H1 (cell line): Measurements from ENCODE around the gene RESP18. TPM values are rescaled to one million over a fixed set of nuclear protein-coding genes. Genes with fewer than 3 reads are reported as not detected.

Experiments
- CTCF ChIA-PET: fragments of 300-600 bp; sonication (Branson Sonifier 250); formaldehyde crosslinking; loops from one replicate; lab custom pipeline; 2021; ENCODE audit not compliant: partially characterized antibody; lab: Charles Lee
- POLR2A ChIA-PET: fragments of 300-600 bp; sonication (Branson Sonifier 250); formaldehyde crosslinking; loops from one replicate; lab custom pipeline; 2021; ENCODE audit warnings: inconsistent platforms; ENCODE audit not compliant: partially characterized antibody; lab: Charles Lee
- DNase-seq, 2 experiments: peaks; one replicate each; pipeline versions ENCODE4 v3.0.0 to v3.0.0-alpha.2; 2010 to 2022; ENCODE audit warnings: low spot score in 2 of 2, low read depth in 1 of 2, mixed read lengths in 1 of 2
- FAIRE-seq: peaks from 2 replicates; lab custom pipeline; 2011; peaks lifted over from hg19 to GRCh38; lab: Jason Lieb, UNC
- H2AFZ ChIP-seq: 2 replicates; pipeline ENCODE4 v1.8.1; 2012; ENCODE audit warnings: low read length, inconsistent platforms
- H2AK5ac ChIP-seq: 2 replicates; pipeline ENCODE4 v1.6.1; 2013; ENCODE audit warnings: low read depth, low read length
- H2BK120ac ChIP-seq: replicated peaks from 2 replicates; pipeline ENCODE3; 2013; ENCODE audit warnings: low read depth, low read length, inconsistent platforms
- H2BK12ac ChIP-seq: 2 replicates; pipeline ENCODE4 v1.6.1; 2013; ENCODE audit warnings: low read depth, low read length
- H2BK15ac ChIP-seq: 2 replicates; pipeline ENCODE4 v1.6.1; 2013; ENCODE audit warnings: low read length
- H2BK20ac ChIP-seq: 2 replicates; pipeline ENCODE4 v1.6.1; 2013; ENCODE audit warnings: low read length
- H2BK5ac ChIP-seq: 2 replicates; pipeline ENCODE4 v1.6.1; 2013; ENCODE audit warnings: low read depth, low read length
- H3K14ac ChIP-seq: 2 replicates; pipeline ENCODE4 v1.6.1; 2013; ENCODE audit warnings: inconsistent platforms; ENCODE audit not compliant: insufficient read length
- H3K18ac ChIP-seq: 2 replicates; pipeline ENCODE4 v1.6.1; 2013; ENCODE audit warnings: low read length; ENCODE audit errors: extremely low read depth
- H3K23ac ChIP-seq: 2 replicates; pipeline ENCODE4 v1.6.1; 2013; ENCODE audit warnings: inconsistent platforms; ENCODE audit not compliant: insufficient read length
- H3K23me2 ChIP-seq: 2 replicates; pipeline ENCODE4 v1.6.1; 2013; ENCODE audit warnings: low read depth, low read length
- H3K27ac ChIP-seq: 2 replicates; pipeline ENCODE4 v1.6.1; 2011; ENCODE audit warnings: low read depth, low read length, inconsistent platforms
- H3K27me3 ChIP-seq, 4 experiments: replicated peaks in 1 of 4; 1 replicate in 1 of 4; 2 replicates in 3 of 4; pipeline versions ENCODE4 v1.6.1 to v1.8.1; 2011 to 2013; ENCODE audit warnings: low read length in 3 of 4, mild to moderate bottlenecking in 3 of 4, inconsistent platforms in 2 of 4, mixed read lengths in 2 of 4, moderate library complexity in 1 of 4; ENCODE audit not compliant: control insufficient read depth in 3 of 4, insufficient read depth in 3 of 4; ENCODE audit errors: extremely low read depth in 1 of 4
- H3K36me3 ChIP-seq, 4 experiments: 2 replicates each; pipeline versions ENCODE4 v1.6.1 to v1.8.1; 2011 to 2013; ENCODE audit warnings: mild to moderate bottlenecking in 4 of 4, low read length in 3 of 4, moderate library complexity in 2 of 4, control low read depth in 1 of 4, inconsistent platforms in 1 of 4; ENCODE audit not compliant: insufficient read depth in 4 of 4, control insufficient read depth in 2 of 4
- H3K4ac ChIP-seq: replicated peaks from 2 replicates; pipeline ENCODE3; 2013; ENCODE audit warnings: low read length, low read depth, mixed read lengths, inconsistent platforms; ENCODE audit not compliant: insufficient read length
- H3K4me1 ChIP-seq, 4 experiments: replicated peaks in 1 of 4; 1 replicate in 1 of 4; 2 replicates in 3 of 4; pipeline versions ENCODE4 v1.6.1 to v1.8.1; 2011 to 2013; ENCODE audit warnings: low read length in 3 of 4, inconsistent platforms in 2 of 4, mixed read lengths in 1 of 4; ENCODE audit not compliant: insufficient read depth in 4 of 4, control insufficient read depth in 3 of 4
- H3K4me2 ChIP-seq, 2 experiments: 2 replicates each; pipeline versions ENCODE4 v1.6.1 to v1.8.1; 2011 to 2013; ENCODE audit warnings: low read depth in 2 of 2, low read length in 2 of 2, control low read depth in 1 of 2, inconsistent platforms in 1 of 2, mild to moderate bottlenecking in 1 of 2; ENCODE audit not compliant: insufficient read depth in 1 of 2
- H3K4me3 ChIP-seq, 4 experiments: fragments of 200-600, 300-600 bp in 1 of 4; sonication (generic), shearing (Covaris generic), sonication (Bioruptor Twin) in 1 of 4; 2 replicates each; pipeline versions ENCODE4 v1.5.1 to v1.8.1; 2011 to 2016; ENCODE audit warnings: low read length in 4 of 4, low read depth in 3 of 4, control low read depth in 2 of 4, inconsistent platforms in 2 of 4, mild to moderate bottlenecking in 2 of 4, mixed read lengths in 1 of 4, moderate library complexity in 1 of 4; ENCODE audit not compliant: insufficient read depth in 2 of 4; ENCODE audit errors: extremely low read depth in 1 of 4
- H3K56ac ChIP-seq: replicated peaks from 2 replicates; pipeline ENCODE3; 2013; ENCODE audit warnings: low read depth, mild to moderate bottlenecking, mixed read lengths, low read length, inconsistent platforms; ENCODE audit not compliant: insufficient read length
- H3K79me1 ChIP-seq: 2 replicates; pipeline ENCODE4 v1.6.1; 2013; ENCODE audit warnings: low read depth, low read length, control low read depth
- H3K79me2 ChIP-seq, 2 experiments: 2 replicates each; pipeline versions ENCODE4 v1.6.1 to v1.8.1; 2012 to 2013; ENCODE audit warnings: low read length in 2 of 2, mild to moderate bottlenecking in 2 of 2, inconsistent platforms in 1 of 2; ENCODE audit not compliant: insufficient read depth in 2 of 2, control insufficient read depth in 1 of 2
- H3K9ac ChIP-seq, 4 experiments: replicated peaks in 1 of 4; 1 replicate in 1 of 4; 2 replicates in 3 of 4; pipeline versions ENCODE4 v1.6.1 to v1.8.1; 2011 to 2013; ENCODE audit warnings: low read depth in 3 of 4, low read length in 3 of 4, control low read depth in 2 of 4, mild to moderate bottlenecking in 2 of 4, moderate library complexity in 2 of 4, inconsistent platforms in 1 of 4; ENCODE audit errors: extremely low read depth in 1 of 4
- H3K9me3 ChIP-seq, 2 experiments: 2 replicates each; pipeline versions ENCODE4 v1.6.1 to v1.8.1; 2012 to 2013; ENCODE audit warnings: mild to moderate bottlenecking in 2 of 2, moderate library complexity in 2 of 2, control low read depth in 1 of 2, inconsistent platforms in 1 of 2, low read depth in 1 of 2, low read length in 1 of 2, mixed read lengths in 1 of 2; ENCODE audit not compliant: insufficient read depth in 2 of 2
- H4K20me1 ChIP-seq, 2 experiments: replicated peaks in 1 of 2; 2 replicates each; pipeline versions ENCODE3 to v1.8.1; 2011 to 2013; ENCODE audit warnings: inconsistent platforms in 2 of 2, low read length in 2 of 2, mild to moderate bottlenecking in 1 of 2; ENCODE audit not compliant: insufficient read depth in 2 of 2, control insufficient read depth in 1 of 2
- H4K5ac ChIP-seq: 2 replicates; pipeline ENCODE4 v1.6.1; 2013; ENCODE audit warnings: low read length, low read depth, mixed read lengths, inconsistent platforms; ENCODE audit not compliant: insufficient read length
- H4K8ac ChIP-seq: 2 replicates; pipeline ENCODE4 v1.8.0; 2013; ENCODE audit warnings: mild to moderate bottlenecking, moderate library complexity, low read length, inconsistent platforms; ENCODE audit not compliant: insufficient read depth; ENCODE audit errors: extremely low read depth
- H4K91ac ChIP-seq: replicated peaks from 2 replicates; pipeline ENCODE3; 2013; ENCODE audit warnings: low read length, mixed read lengths, inconsistent platforms; ENCODE audit not compliant: insufficient read length
- BCL11A ChIP-seq, 2 experiments: IDR thresholded peaks; one replicate each; pipeline ENCODE4 v1.6.1; 2011; ENCODE audit warnings: low read depth in 2 of 2, low read length in 2 of 2, mild to moderate bottlenecking in 2 of 2
- CBX8 ChIP-seq: fragments of 300-800, 300-1000 bp; sonication (generic); IDR thresholded peaks from 2 replicates; pipeline ENCODE4 v1.7.1; 2016; ENCODE audit warnings: low read depth, low read length, borderline replicate concordance
- POU5F1 ChIP-seq: IDR thresholded peaks from 2 replicates; pipeline ENCODE4 v1.6.1; 2011; ENCODE audit warnings: low read depth, mild to moderate bottlenecking, low read length, moderate library complexity
- WGBS, 2 experiments: shearing (Covaris generic) in 1 of 2; methylation state at CpG; one replicate each; pipeline versions ENCODE4 v1.1.6 to v1.1.7; 2013 to 2015; ENCODE audit warnings: low lambda C conversion rate in 2 of 2, mixed read lengths in 2 of 2, inconsistent platforms in 1 of 2, low coverage in 1 of 2, missing lambda C conversion rate in 1 of 2; ENCODE audit not compliant: insufficient replicate concordance in 2 of 2, insufficient coverage in 1 of 2, insufficient read length in 1 of 2; ENCODE audit errors: extremely low coverage in 1 of 2, missing lambda C conversion rate in 1 of 2; 5-methylcytosine and 5-hydroxymethylcytosine counted together
- polyA plus RNA-seq, 7 experiments: library from polyadenylated mRNA; depleted of rRNA in 3 of 7; stranded (reverse) in 5 of 7; unstranded in 2 of 7; fragments of >200 nt in 5 of 7; fragments of 200-250 nt in 2 of 7; gene quantifications; 1 replicate in 5 of 7; 2 replicates in 1 of 7; 4 replicates in 1 of 7; pipeline versions ENCODE4 v1.2.1 to v1.2.3, GENCODE V29; 2011 to 2013; ENCODE audit warnings: missing spikeins in 2 of 7, mixed read lengths in 2 of 7
- total RNA-seq: library from RNA; stranded (reverse); fragmentation: NEBNext Ultra II Directional; extraction: Animal tissue kit (Norgen Biotek cat#: 25700); gene quantifications from 2 replicates; pipeline ENCODE4 v1.2.1, GENCODE V29; 2021

RESP18 gene
- total and polyA plus RNA-seq, 2 of the 8 experiments (the other 6 are each of a cell fraction or from before 2014, with no cell fraction given), result not detected

- Histone ChIP-seq H3K27me3 (no peaks in the 10 kb centered on the region; a peak in 1 of 7 replicates), H4K91ac (no peak overlapping the region), H3K4me3 (no peak overlapping the region), H3K4me2 (peak overlapping the region in 1 of 2 experiments; percentile 73; a peak in 1 of 4 replicates), H4K5ac (no peak overlapping the region), H4K20me1 (no peaks in the 10 kb centered on the region), H3K27ac (no peak overlapping the region), H3K9ac (no peak overlapping the region), H3K36me3 (peaks cover 0 to 4% (median under 1%) of the 10 kb centered on the region in 4 experiments; a peak in 3 of 8 replicates), H3K18ac (no peak overlapping the region), H2BK12ac (no peak overlapping the region), H3K4me1 (peaks cover 9 to 25% (median 14%) of the 10 kb centered on the region in 4 experiments), H2BK15ac (no peak overlapping the region; the same call in 1 of the 2 replicates), H3K56ac (no peak overlapping the region), H3K23me2 (peaks cover 8% of the 10 kb centered on the region; the same call in 1 of the 2 replicates), H3K9me3 (no peaks in the 10 kb centered on the region), H3K14ac (no peak overlapping the region), H3K79me1 (no peaks in the 10 kb centered on the region; the same call in 1 of the 2 replicates), H2BK5ac (no peak overlapping the region), H3K23ac (no peak overlapping the region), H2AK5ac (no peak overlapping the region), H3K79me2 (no peaks in the 10 kb centered on the region), H4K8ac (no peak overlapping the region), H2BK120ac (no peak overlapping the region), H2BK20ac (no peak overlapping the region), H2AFZ (no peak overlapping the region), H3K4ac (no peak overlapping the region)
- TF ChIP-seq CBX8 (no peak), POU5F1 (no peak), BCL11A (IDR thresholded peaks at IDR 0.05; ENCODE audit: low read depth in 2 of 2, low read length in 2 of 2) (no peak)
- FAIRE-seq (no peak), DNase-seq (no peak)
- CTCF ChIA-PET, result interaction anchor here (0.7 to 12.1 kb wide), 6 partner anchors 11 to 107 kb away, joined by 3 to 220 read pairs (median 3); partner anchors contain the start of genes DNPEP and TUBA4B
- POLR2A ChIA-PET, result interaction anchor here (1.3 to 4.5 kb wide), 4 partner anchors 13 to 62 kb away, joined by 3 to 33 read pairs (median 16); partner anchors contain the start of genes ABCB6, GLB1L, STK16 and TUBA4A
- WGBS, 2 experiments, result 90% methylated on average over 4 of the region's 4 CpGs; no CpG with 5 or more reads in 1 of the 2 experiments
Measured at GRCh38 chr2:219280651-219281050, 51.9 kb downstream of the RESP18 start.
